ENCODE measurements around the gene TMEM145.

DNA sequence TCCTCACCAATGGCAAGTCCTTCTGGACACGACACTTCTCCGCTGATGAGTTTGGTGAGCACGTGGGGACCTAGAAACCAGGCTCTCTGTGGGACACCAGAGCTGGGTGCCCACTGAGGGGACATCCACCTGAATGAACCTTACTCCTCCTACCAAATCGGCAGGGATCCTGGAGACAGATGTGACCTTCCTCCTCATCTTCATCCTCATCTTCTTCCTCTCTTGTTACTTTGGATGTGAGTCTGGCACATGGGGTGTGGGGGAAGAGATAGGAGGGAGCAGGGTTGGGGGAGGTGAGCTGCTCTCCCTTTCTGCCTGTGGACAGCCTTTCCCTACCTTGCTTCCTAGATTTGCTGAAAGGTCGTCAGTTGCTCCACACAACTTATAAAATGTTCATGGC lies 1.9 kb downstream of the TMEM145 start:
- TF ChIP-seq, protein P1, sequence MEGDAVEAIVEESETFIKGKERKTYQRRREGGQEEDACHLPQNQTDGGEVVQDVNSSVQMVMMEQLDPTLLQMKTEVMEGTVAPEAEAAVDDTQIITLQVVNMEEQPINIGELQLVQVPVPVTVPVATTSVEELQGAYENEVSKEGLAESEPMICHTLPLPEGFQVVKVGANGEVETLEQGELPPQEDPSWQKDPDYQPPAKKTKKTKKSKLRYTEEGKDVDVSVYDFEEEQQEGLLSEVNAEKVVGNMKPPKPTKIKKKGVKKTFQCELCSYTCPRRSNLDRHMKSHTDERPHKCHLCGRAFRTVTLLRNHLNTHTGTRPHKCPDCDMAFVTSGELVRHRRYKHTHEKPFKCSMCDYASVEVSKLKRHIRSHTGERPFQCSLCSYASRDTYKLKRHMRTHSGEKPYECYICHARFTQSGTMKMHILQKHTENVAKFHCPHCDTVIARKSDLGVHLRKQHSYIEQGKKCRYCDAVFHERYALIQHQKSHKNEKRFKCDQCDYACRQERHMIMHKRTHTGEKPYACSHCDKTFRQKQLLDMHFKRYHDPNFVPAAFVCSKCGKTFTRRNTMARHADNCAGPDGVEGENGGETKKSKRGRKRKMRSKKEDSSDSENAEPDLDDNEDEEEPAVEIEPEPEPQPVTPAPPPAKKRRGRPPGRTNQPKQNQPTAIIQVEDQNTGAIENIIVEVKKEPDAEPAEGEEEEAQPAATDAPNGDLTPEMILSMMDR (IDR thresholded peaks at IDR 0.05; ENCODE audit: low read depth, low read length, poor library complexity, severe bottlenecking): no peak
- no peak for TF ChIP-seq EZH2phosphoT487 (IDR thresholded peaks at IDR 0.05; ENCODE audit: borderline replicate concordance, low read length)
